ENCODE measurements around the gene NR3C1. TPM values are rescaled to one million over a fixed set of nuclear protein-coding genes. Genes with fewer than 3 reads are reported as not detected.

NR3C1 gene
- total and polyA plus RNA-seq, 2 of the 4 experiments (the other 2 are of a cell fraction) = 13.7 to 77.4 TPM

DNA sequence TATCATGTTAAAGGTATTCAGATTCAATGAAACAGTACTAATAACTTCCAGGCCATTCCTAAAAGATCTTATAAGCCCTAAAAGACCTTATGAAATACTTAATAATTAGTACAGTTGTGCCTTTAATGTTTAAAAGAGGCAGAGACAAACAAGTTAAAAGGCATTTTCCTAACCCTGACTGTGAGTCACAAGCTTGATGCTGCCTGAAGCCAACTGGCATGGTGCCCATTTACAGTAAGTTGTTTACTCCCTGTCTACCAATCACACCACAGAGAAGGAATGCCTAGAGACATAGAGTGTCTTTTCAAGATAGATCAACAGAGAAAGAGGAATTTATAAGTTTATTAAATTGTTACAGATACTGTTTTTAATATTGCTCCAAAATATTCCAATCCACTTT lies 47.8 kb downstream of the NR3C1 start:
- Histone ChIP-seq H3K14ac (replicated peaks; ENCODE audit: low read depth, low read length) (no peak overlapping the region), H3K79me1 (ENCODE audit: low read depth in 1 of 2, low read length in 2 of 2) (peaks cover 17 to 62% of the 10 kb centered on the region in 2 experiments; a peak in 3 of 4 replicates), H3K9me3 (ENCODE audit: control insufficient read depth, insufficient read depth, low read length) (no peaks in the 10 kb centered on the region), H3K4ac (ENCODE audit: low read depth, low read length) (no peak overlapping the region), H3K56ac (ENCODE audit: extremely low read depth, insufficient read depth, low read length) (no peak overlapping the region), H2AFZ (replicated peaks; ENCODE audit: low read length, poor library complexity) (no peak overlapping the region), H3K18ac (ENCODE audit: low read depth, low read length) (no peak overlapping the region), H4K20me1 (ENCODE audit: insufficient read depth, low read length) (peaks cover 50% of the 10 kb centered on the region; the same call in 1 of the 2 replicates), H3K4me3 (ENCODE audit: insufficient read depth, low read depth, low read length) (no peak overlapping the region), H4K91ac (ENCODE audit: insufficient read depth, low read depth, low read length) (no peak overlapping the region), H2BK20ac (ENCODE audit: low read depth, low read length) (no peak overlapping the region), H3K27me3 (ENCODE audit: control insufficient read depth, insufficient read depth, low read length) (no peaks in the 10 kb centered on the region), H4K8ac (ENCODE audit: low read depth in 2 of 2, low read length in 2 of 2) (no peak overlapping the region), H3K9me1 (ENCODE audit: insufficient read depth, low read length) (peaks cover 1% of the 10 kb centered on the region), H3K4me1 (ENCODE audit: control insufficient read depth, insufficient read depth, low read length) (peaks cover 2% of the 10 kb centered on the region), H3K36me3 (ENCODE audit: control insufficient read depth, insufficient read depth, low read length) (peaks cover 2% of the 10 kb centered on the region; the same call in 1 of the 2 replicates), H3K9ac (ENCODE audit: low read depth, low read length) (no peak overlapping the region), H4K5ac (ENCODE audit: low read depth, low read length) (no peak overlapping the region), H2AK5ac (ENCODE audit: low read depth, low read length) (no peak overlapping the region), H3K27ac (ENCODE audit: insufficient read depth, low read length) (no peak overlapping the region), H2BK120ac (ENCODE audit: low read depth, low read length) (no peak overlapping the region), H3K23ac (ENCODE audit: low read depth, low read length) (no peak overlapping the region), H3K4me2 (ENCODE audit: low read depth, low read length) (peak overlapping the region; percentile 28; the same call in 1 of the 2 replicates), H2BK5ac (ENCODE audit: low read depth, low read length, poor library complexity, severe bottlenecking) (peak overlapping the region; percentile 60), H2BK15ac (ENCODE audit: low read depth, low read length) (no peak overlapping the region), H2AK9ac (replicated peaks; ENCODE audit: low read depth, low read length, poor library complexity) (no peak overlapping the region)
- intact Hi-C loops (cut with micrococcal nuclease) = loop anchor here (2.0 to 5.0 kb wide), 2 partner anchors 15 to 42 kb away; no protein-coding TSS in a partner anchor
- dilution Hi-C loops (cut with HindIII; ENCODE audit: low sequenced_read_pairs, unreplicated experiment) = no loop called here
- no TSS peak for BruUV-seq (replicated peaks)
- in situ Hi-C loops (cut with MboI; ENCODE audit: low sequenced_read_pairs) = no loop called here
- ATAC-seq (ENCODE audit: low read depth) (peak; percentile 83), DNase-seq (peak; percentile 96)
- peak; percentile 24; the same call in 1 of the 2 replicates for TF ChIP-seq FOS (IDR thresholded peaks at IDR 0.05; ENCODE audit: low read depth, low read length)
- TF ChIP-seq, protein P1, sequence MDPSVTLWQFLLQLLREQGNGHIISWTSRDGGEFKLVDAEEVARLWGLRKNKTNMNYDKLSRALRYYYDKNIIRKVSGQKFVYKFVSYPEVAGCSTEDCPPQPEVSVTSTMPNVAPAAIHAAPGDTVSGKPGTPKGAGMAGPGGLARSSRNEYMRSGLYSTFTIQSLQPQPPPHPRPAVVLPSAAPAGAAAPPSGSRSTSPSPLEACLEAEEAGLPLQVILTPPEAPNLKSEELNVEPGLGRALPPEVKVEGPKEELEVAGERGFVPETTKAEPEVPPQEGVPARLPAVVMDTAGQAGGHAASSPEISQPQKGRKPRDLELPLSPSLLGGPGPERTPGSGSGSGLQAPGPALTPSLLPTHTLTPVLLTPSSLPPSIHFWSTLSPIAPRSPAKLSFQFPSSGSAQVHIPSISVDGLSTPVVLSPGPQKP (IDR thresholded peaks at IDR 0.05; ENCODE audit: borderline replicate concordance, low read depth, low read length) = no peak
- POLR2A ChIA-PET (ENCODE audit: unreplicated experiment) = no interaction called here
- CTCF ChIA-PET = no interaction called here
